Ovary (tissue), 9 donors: ENCODE measurements around the gene CARD9. TPM values are rescaled to one million over a fixed set of nuclear protein-coding genes. Genes with fewer than 3 reads are reported as not detected.

Experiments used
- DNase-seq, 5 donors: peaks; one replicate each; pipeline ENCODE4 v3.0.0-alpha.2; 2019 to 2020
- H3K27ac ChIP-seq, 2 donors: fragments of 200-600 bp; one replicate each; pipeline versions ENCODE4 v1.5.1 to v1.8.0; 2019 to 2022
- H3K27me3 ChIP-seq: fragments of 200-600 bp; one replicate; pipeline ENCODE4 v1.8.0; 2022
- H3K36me3 ChIP-seq: fragments of 200-600 bp; sonication (generic); one replicate; pipeline ENCODE4 v1.5.1; 2019
- H3K4me1 ChIP-seq: one replicate; pipeline ENCODE4 v1.8.1; 2013; ENCODE audit warnings: mild to moderate bottlenecking, moderate library complexity; ENCODE audit not compliant: insufficient read depth
- H3K4me3 ChIP-seq: fragments of 200-600 bp; sonication (generic); one replicate; pipeline ENCODE4 v1.5.1; 2017
- H3K9me3 ChIP-seq, 2 donors: fragments of 200-600 bp in 1 of 2; sonication (generic) in 1 of 2; one replicate each; pipeline versions ENCODE4 v1.5.1 to v1.8.1; 2013 to 2019; ENCODE audit warnings: mild to moderate bottlenecking in 1 of 2, moderate library complexity in 1 of 2
- EP300 ChIP-seq: sonication (generic); formaldehyde crosslinking; IDR thresholded peaks from one replicate; pipeline ENCODE4 v1.6.1; 2017; ENCODE audit warnings: antibody characterized with exemption
- POLR2A ChIP-seq: fragments of 450-650 bp; IDR thresholded peaks from one replicate; pipeline ENCODE4 v1.6.1; 2017; ENCODE audit warnings: antibody characterized with exemption, mild to moderate bottlenecking, moderate library complexity
- WGBS, 3 donors: extraction: QIAGEN DNeasy Blood & Tissue Kit in 1 of 3; methylation state at CpG; one replicate each; pipeline versions ENCODE4 v1.1.5 to v1.1.7; 2013 to 2017; 5-methylcytosine and 5-hydroxymethylcytosine counted together
- intact Hi-C, 4 donors: fragments of 100-400 bp; cut with DNase I; formaldehyde crosslinking; loops; one replicate each; pipeline versions ENCODE4 v1.11.0 to v1.15.1; 2022 to 2023
- polyA plus RNA-seq, 2 donors: library from polyadenylated mRNA; stranded (reverse); fragments of 200-250 nt in 1 of 2; fragments of 350-450 nt in 1 of 2; fragmentation: Illumina TruSeq in 1 of 2; extraction: RNeasy Lipid Tissue Mini Kit (QIAGEN cat#74804) in 1 of 2; gene quantifications; one replicate each; pipeline ENCODE4 v1.2.3, GENCODE V29; 2013 to 2014
- total RNA-seq, 7 donors: library from RNA; depleted of rRNA in 2 of 7; stranded (reverse); fragments of >200 nt in 2 of 7; fragmentation: NEBNext Ultra II Directional in 3 of 7; extraction: Animal tissue kit (Norgen Biotek cat#: 25700) in 3 of 7; gene quantifications; one replicate each; pipeline versions ENCODE4 v1.1.0 to v1.2.4, GENCODE V29; 2016 to 2023
- TF ChIP-seq, protein P1 (sequence below), 3 donors: fragments of 450-650 bp in 2 of 3; fragments of 200-600 bp in 1 of 3; IDR thresholded peaks; one replicate each; pipeline versions ENCODE4 v1.5.1 to v1.8.0; 2016 to 2022; ENCODE audit warnings: antibody characterized with exemption in 3 of 3, mild to moderate bottlenecking in 1 of 3
- donor health status: DM: no; HTN: no; CAD: no; lungs with moderate emphysema.
- donor health status: DM: no; HTN: no; CAD: no.
- donor health status: Bipolar disorder and iron deficiency.
- donor health status: DM: yes; HTN: yes; CAD: no.
- donor health status: DM: no; HTN: no; CAD: no.
- donor health status: DM: yes; HTN: yes; CAD: no.

The CARD9 gene
- total and polyA plus RNA-seq, 9 donors: 0.48 to 3.5 (median 1.1) TPM; not detected in 1

DNA sequence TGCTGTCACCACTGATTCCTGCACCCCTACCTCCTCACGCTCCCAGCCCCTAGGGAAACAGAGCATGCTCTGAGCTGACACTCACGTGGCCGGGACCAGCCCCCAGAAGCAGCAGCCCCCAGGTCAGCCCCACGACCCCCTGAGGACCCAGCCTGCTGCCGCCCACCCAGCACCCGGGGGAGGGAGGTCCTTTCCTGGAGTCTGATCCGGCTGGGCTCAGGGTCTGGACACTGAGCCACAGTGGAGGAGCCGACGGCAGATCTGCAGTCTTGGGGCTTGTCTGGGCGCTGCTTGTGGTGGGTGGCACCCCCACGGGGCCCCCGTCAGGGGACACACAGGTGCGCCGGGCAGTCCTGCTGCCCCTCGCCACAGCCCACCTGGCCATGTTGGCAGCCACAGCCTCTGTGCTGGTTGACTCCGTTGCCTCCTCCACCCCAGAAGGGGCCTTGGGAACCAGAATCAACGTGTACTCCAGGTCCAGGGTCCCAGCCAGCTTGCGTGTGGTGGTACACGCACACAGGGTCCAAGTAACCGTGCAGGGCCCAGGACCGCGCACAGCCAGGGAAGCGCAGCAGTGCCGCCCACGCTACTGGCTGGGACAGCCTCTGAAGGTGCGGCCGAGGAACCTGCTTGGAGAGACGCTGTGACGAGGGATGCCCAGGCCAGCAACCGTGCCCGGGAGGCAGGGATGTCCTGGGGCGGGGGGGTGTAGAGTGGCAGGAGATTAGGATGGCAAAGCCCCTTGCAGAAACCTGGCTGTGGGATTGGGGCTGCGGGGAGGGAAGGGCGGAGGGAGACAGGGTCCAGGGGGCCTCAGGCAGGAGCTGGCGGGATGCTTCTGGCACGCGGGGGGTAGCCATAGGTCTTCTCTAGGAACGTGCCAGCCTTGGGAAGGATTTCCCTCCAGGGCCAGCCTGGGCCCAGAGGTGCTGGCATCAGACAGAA lies 13.4 kb downstream of the CARD9 start:
- DNase-seq: no peak
- no peak overlapping the region for H3K27ac ChIP-seq
- intact Hi-C loops: loop anchor here in 1 of 4 donors (5.0 kb wide), 1 partner anchor 33 kb away; the partner anchor contains the start of gene GPSM1
- 33 to 54% (median 37%) methylated on average over 30 to 38 of the region's 38 CpGs for WGBS, 3 donors
- no peaks in the 10 kb centered on the region for H3K36me3 ChIP-seq
- no peaks in the 10 kb centered on the region for H3K27me3 ChIP-seq
- no peak overlapping the region for H3K4me3 ChIP-seq
- peaks cover 7% of the 10 kb centered on the region for H3K4me1 ChIP-seq
- no peak for TF ChIP-seq POLR2A
- no peak for TF ChIP-seq EP300
- TF ChIP-seq, protein P1, sequence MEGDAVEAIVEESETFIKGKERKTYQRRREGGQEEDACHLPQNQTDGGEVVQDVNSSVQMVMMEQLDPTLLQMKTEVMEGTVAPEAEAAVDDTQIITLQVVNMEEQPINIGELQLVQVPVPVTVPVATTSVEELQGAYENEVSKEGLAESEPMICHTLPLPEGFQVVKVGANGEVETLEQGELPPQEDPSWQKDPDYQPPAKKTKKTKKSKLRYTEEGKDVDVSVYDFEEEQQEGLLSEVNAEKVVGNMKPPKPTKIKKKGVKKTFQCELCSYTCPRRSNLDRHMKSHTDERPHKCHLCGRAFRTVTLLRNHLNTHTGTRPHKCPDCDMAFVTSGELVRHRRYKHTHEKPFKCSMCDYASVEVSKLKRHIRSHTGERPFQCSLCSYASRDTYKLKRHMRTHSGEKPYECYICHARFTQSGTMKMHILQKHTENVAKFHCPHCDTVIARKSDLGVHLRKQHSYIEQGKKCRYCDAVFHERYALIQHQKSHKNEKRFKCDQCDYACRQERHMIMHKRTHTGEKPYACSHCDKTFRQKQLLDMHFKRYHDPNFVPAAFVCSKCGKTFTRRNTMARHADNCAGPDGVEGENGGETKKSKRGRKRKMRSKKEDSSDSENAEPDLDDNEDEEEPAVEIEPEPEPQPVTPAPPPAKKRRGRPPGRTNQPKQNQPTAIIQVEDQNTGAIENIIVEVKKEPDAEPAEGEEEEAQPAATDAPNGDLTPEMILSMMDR (IDR thresholded peaks at IDR 0.05): no peak
- no peaks in the 10 kb centered on the region for H3K9me3 ChIP-seq

- Histone ChIP-seq H3K4me1 (peaks cover 8% of the 10 kb centered on the region), H3K27ac (no peak overlapping the region)
- DNase-seq: no peak
Observed at GRCh38 chr9:136358888-136359287, 14.6 kb downstream of the CARD9 start.

GRCh38 chr9:136358016-136358415 lies 15.5 kb downstream of the CARD9 start:
- peaks cover 10% of the 10 kb centered on the region for H3K4me1 ChIP-seq
- WGBS, 3 donors: 75 to 87% (median 83%) methylated on average over 16 to 29 of the region's 29 CpGs
- H3K36me3 ChIP-seq: no peaks in the 10 kb centered on the region
- intact Hi-C loops: no loop called here
- no peaks in the 10 kb centered on the region for H3K27me3 ChIP-seq
- H3K4me3 ChIP-seq: no peak overlapping the region
- no peak for DNase-seq
- no peaks in the 10 kb centered on the region for H3K9me3 ChIP-seq
- no peak for TF ChIP-seq POLR2A
- no peak for TF ChIP-seq EP300
- no peak overlapping the region for H3K27ac ChIP-seq

More at GRCh38 chr9:136358888-136359287, 14.6 kb downstream of the CARD9 start:
- no peak for TF ChIP-seq POLR2A
- TF ChIP-seq EP300: no peak
- TF ChIP-seq, protein P1 (IDR thresholded peaks at IDR 0.05): no peak
- Histone ChIP-seq H3K4me3 (no peak overlapping the region), H3K36me3 (no peaks in the 10 kb centered on the region), H3K9me3 (no peaks in the 10 kb centered on the region), H3K27me3 (no peaks in the 10 kb centered on the region)
- WGBS, 3 donors: 55 to 68% (median 58%) methylated on average over 2 of the region's 2 CpGs
- intact Hi-C loops: no loop called here

GRCh38 chr9:136357202-136357725 lies 16.2 kb downstream of the CARD9 start:
- TF ChIP-seq POLR2A: no peak
- TF ChIP-seq EP300: no peak
- TF ChIP-seq, protein P1 (IDR thresholded peaks at IDR 0.05): no peak
- H3K36me3 ChIP-seq: no peaks in the 10 kb centered on the region
- intact Hi-C loops: no loop called here
- H3K9me3 ChIP-seq: no peaks in the 10 kb centered on the region
- no peak overlapping the region for H3K27ac ChIP-seq
- no peaks in the 10 kb centered on the region for H3K27me3 ChIP-seq
- H3K4me1 ChIP-seq: peaks cover 7% of the 10 kb centered on the region
- H3K4me3 ChIP-seq: no peak overlapping the region
- 82 to 85% (median 84%) methylated on average over 19 to 22 of the region's 22 CpGs for WGBS, 3 donors
- no peak for DNase-seq
